Activated CD8-positive, alpha-beta T cell treated with anti-CD3 and anti-CD28 coated beads for 36 hours (primary cell): ENCODE results near the gene CCL23. TPM values are rescaled to one million over a fixed set of nuclear protein-coding genes. Genes with fewer than 3 reads are reported as not detected.

Experiments used
- ATAC-seq: fragments of 200-7000 bp; cut with Tn5 transposase; one replicate; pipeline ENCODE4 v1.10.0; 2021; ENCODE audit warnings: mild to moderate bottlenecking, moderate library complexity
- CTCF ChIA-PET: fragments of 350-600 bp; sonication (Branson Sonifier 250); formaldehyde crosslinking; loops from one replicate; lab custom pipeline; 2021; ENCODE audit warnings: antibody characterized with exemption; lab: Charles Lee
- POLR2A ChIA-PET: fragments of 350-600 bp; sonication (Branson Sonifier 250); formaldehyde crosslinking; loops from one replicate; lab custom pipeline; 2021; ENCODE audit warnings: antibody characterized with exemption; lab: Charles Lee
- DNase-seq: peaks from one replicate; pipeline ENCODE4 v3.0.0-alpha.2; 2020
- H3K27ac Mint-ChIP-seq: one replicate; pipeline ENCODE4 v1.8.0; 2021; ENCODE audit warnings: mild to moderate bottlenecking, mixed read lengths
- H3K27me3 Mint-ChIP-seq: one replicate; pipeline ENCODE4 v1.8.0; 2021; ENCODE audit warnings: mixed read lengths
- H3K36me3 Mint-ChIP-seq: one replicate; pipeline ENCODE4 v1.8.0; 2021; ENCODE audit warnings: low read depth, mixed read lengths
- H3K4me1 Mint-ChIP-seq: one replicate; pipeline ENCODE4 v1.8.0; 2021; ENCODE audit warnings: low read depth, mixed read lengths
- H3K4me3 Mint-ChIP-seq: one replicate; pipeline ENCODE4 v1.8.0; 2021; ENCODE audit warnings: mild to moderate bottlenecking, moderate library complexity, mixed read lengths
- H3K9me3 Mint-ChIP-seq: one replicate; pipeline ENCODE4 v1.8.0; 2021; ENCODE audit warnings: mixed read lengths
- intact Hi-C: fragments of 100-400 bp; cut with micrococcal nuclease; formaldehyde crosslinking; loops from one replicate; pipeline ENCODE4 v1.10.0; 2022
- total RNA-seq, 2 experiments: library from RNA; stranded (reverse); gene quantifications; one replicate each; pipeline ENCODE4 v1.2.3, GENCODE V29; 2021
- TF ChIP-seq, protein P1 (sequence below): fragments of 200-600 bp; IDR thresholded peaks from one replicate; pipeline ENCODE4 v1.8.0; 2022; ENCODE audit warnings: antibody characterized with exemption, mild to moderate bottlenecking

The CCL23 gene
- total RNA-seq, 2 experiments from 2014 or later: not detected

DNA sequence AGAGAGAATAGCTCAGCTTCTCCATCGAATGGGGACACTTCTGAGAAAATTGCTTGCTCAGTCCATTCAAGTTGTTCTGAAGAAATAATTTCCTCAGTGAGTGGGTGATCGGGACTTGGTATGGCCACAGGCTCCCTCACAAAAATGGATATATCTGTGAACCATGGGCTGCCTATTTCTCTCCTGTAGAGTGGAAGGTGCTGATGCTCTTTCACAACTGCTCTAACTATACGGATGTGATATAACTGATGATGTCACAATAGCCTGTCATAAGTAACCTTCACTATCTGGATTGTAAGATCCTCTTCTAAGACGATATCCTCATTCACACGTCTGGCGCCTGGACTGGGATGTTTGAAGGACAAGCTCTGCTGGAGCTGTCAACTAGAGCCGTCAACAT is 41.6 kb upstream of the CCL23 start:
- no peaks in the 10 kb centered on the region for H3K36me3 Mint-ChIP-seq
- ChIA-PET POLR2A (no interaction called here), CTCF (interaction anchor here (4.4 kb wide), 1 partner anchor 14 kb away, joined by 27 read pairs; no protein-coding TSS in a partner anchor)
- intact Hi-C loops: no loop called here
- DNase-seq (no peak), ATAC-seq (no peak)
- H3K4me1 Mint-ChIP-seq: peaks cover 6% of the 10 kb centered on the region
- H3K4me3 Mint-ChIP-seq: no peak overlapping the region
- TF ChIP-seq, protein P1, sequence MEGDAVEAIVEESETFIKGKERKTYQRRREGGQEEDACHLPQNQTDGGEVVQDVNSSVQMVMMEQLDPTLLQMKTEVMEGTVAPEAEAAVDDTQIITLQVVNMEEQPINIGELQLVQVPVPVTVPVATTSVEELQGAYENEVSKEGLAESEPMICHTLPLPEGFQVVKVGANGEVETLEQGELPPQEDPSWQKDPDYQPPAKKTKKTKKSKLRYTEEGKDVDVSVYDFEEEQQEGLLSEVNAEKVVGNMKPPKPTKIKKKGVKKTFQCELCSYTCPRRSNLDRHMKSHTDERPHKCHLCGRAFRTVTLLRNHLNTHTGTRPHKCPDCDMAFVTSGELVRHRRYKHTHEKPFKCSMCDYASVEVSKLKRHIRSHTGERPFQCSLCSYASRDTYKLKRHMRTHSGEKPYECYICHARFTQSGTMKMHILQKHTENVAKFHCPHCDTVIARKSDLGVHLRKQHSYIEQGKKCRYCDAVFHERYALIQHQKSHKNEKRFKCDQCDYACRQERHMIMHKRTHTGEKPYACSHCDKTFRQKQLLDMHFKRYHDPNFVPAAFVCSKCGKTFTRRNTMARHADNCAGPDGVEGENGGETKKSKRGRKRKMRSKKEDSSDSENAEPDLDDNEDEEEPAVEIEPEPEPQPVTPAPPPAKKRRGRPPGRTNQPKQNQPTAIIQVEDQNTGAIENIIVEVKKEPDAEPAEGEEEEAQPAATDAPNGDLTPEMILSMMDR: no peak
- peaks cover 6% of the 10 kb centered on the region for H3K27me3 Mint-ChIP-seq
- H3K9me3 Mint-ChIP-seq: no peaks in the 10 kb centered on the region
- H3K27ac Mint-ChIP-seq: no peak overlapping the region

GRCh38 chr17:36057911-36058310 is 40.1 kb upstream of the CCL23 start:
- DNase-seq (no peak), ATAC-seq (no peak)
- Mint-ChIP-seq H3K27ac (no peak overlapping the region), H3K4me1 (peaks cover 6% of the 10 kb centered on the region), H3K4me3 (no peak overlapping the region), H3K27me3 (peaks cover 8% of the 10 kb centered on the region), H3K9me3 (no peaks in the 10 kb centered on the region), H3K36me3 (no peaks in the 10 kb centered on the region)
- CTCF ChIA-PET: interaction anchor here (1.1 to 4.4 kb wide), 2 partner anchors 16 to 91 kb away, joined by 4 to 27 read pairs; no protein-coding TSS in a partner anchor
- POLR2A ChIA-PET: interaction anchor here (1.0 to 1.1 kb wide), 2 partner anchors 8 to 13 kb away, joined by 3 to 4 read pairs; no protein-coding TSS in a partner anchor
- TF ChIP-seq, protein P1: no peak
- intact Hi-C loops: no loop called here

DNA sequence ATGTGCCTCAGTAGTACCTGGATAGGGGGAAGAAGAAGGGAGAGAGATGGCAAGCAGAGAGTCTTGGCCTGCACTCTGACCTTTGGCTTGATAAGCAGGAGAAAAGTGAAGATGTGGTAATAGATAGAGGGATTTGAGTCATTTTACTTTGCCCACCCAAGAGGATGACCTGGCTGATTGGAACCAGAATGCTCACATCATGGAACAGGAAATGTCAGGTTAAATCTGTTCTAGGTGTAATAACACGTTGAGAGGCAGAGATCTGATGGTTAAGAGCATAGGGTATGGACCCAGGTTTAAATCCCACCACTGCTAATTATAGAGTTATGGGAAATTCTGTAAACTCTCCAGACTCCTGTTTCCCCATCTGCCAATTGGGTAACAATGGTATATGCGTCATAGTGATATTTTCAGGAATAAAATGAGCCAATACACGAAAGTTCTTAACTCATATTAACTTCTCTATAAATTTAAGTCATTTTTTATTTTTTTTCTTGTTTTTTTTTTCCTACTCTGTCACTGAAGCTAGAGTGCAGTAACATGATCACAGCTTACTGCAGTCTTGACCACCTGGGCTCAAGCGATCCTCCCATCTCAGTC is 38.2 kb upstream of the CCL23 start:
- ChIA-PET CTCF (interaction anchor here (1.3 to 4.4 kb wide), 3 partner anchors 18 to 93 kb away, joined by 4 to 27 read pairs (median 6); no protein-coding TSS in a partner anchor), POLR2A (interaction anchor here (1.0 kb wide), 1 partner anchor 11 kb away, joined by 3 read pairs; no protein-coding TSS in a partner anchor)
- ATAC-seq (no peak), DNase-seq (no peak)
- H3K4me3 Mint-ChIP-seq: no peak overlapping the region
- no peak overlapping the region for H3K27ac Mint-ChIP-seq
- H3K27me3 Mint-ChIP-seq: peaks cover 8% of the 10 kb centered on the region
- intact Hi-C loops: no loop called here
- peaks cover under 1% of the 10 kb centered on the region for H3K36me3 Mint-ChIP-seq
- H3K4me1 Mint-ChIP-seq: peaks cover 6% of the 10 kb centered on the region
- H3K9me3 Mint-ChIP-seq: peaks cover under 1% of the 10 kb centered on the region
- TF ChIP-seq, protein P1: no peak

DNA sequence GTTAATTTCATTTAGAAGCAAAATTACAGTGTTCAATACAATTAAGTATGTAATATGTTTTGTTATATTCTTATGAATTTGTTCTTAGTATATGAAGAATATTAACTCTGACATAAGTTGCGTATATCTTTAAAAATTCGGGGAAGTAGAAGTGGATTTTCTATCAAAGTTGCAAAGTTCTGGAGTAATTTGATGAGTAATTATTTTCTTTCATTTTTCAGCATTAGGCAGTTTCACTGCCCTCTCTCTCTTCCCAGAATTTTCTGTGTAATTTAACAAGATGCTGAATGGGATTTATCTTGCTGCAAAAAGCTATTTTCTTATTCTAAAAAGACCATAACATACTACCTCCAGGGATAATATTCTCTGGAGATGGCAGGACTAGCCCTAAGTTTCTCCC is 37.4 kb upstream of the CCL23 start:
- Mint-ChIP-seq H3K9me3 (peaks cover 2% of the 10 kb centered on the region), H3K4me3 (no peak overlapping the region), H3K27me3 (peaks cover 8% of the 10 kb centered on the region), H3K4me1 (peaks cover 6% of the 10 kb centered on the region), H3K36me3 (peaks cover 1% of the 10 kb centered on the region), H3K27ac (no peak overlapping the region)
- POLR2A ChIA-PET: interaction anchor here (1.0 kb wide), 1 partner anchor 10 kb away, joined by 3 read pairs; no protein-coding TSS in a partner anchor
- intact Hi-C loops: no loop called here
- CTCF ChIA-PET: interaction anchor here (1.1 kb wide), 1 partner anchor 10 kb away, joined by 3 read pairs; no protein-coding TSS in a partner anchor
- TF ChIP-seq, protein P1: no peak
- DNase-seq (no peak), ATAC-seq (no peak)

DNA sequence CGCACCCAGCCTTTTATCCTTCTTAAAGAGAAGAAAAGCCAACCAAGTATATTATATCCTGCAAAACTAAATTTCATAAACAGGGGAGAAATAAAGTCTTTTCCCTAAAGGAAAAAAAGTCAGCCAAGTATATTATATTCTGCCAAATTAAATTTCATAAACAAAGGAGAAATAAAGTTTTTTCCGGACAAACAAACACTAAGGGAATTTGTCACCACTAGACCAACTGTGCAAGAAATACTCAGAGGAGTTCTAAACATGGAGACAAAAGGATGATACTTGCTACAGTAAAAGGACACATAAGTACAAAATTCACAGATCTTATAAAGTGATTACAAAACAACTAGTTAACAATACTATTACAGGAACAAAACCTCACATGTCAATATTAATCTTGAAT is 31.9 kb upstream of the CCL23 start:
- ATAC-seq (no peak), DNase-seq (no peak)
- Mint-ChIP-seq H3K4me1 (no peaks in the 10 kb centered on the region), H3K27me3 (peaks cover 16% of the 10 kb centered on the region), H3K36me3 (peaks cover 4% of the 10 kb centered on the region), H3K4me3 (no peak overlapping the region), H3K27ac (no peak overlapping the region), H3K9me3 (peaks cover 5% of the 10 kb centered on the region)
- TF ChIP-seq, protein P1: no peak
- CTCF ChIA-PET: interaction anchor here (1.3 kb wide), 1 partner anchor 23 kb away, joined by 3 read pairs; no protein-coding TSS in a partner anchor
- intact Hi-C loops: no loop called here
- POLR2A ChIA-PET: no interaction called here
